Upper lobe of left lung (tissue), 4 donors: ENCODE data around the gene ZSCAN18.

Experiments used
- POLR2A ChIP-seq, 4 donors: fragments of 450-650 bp; IDR thresholded peaks; one replicate each; pipeline ENCODE4 v1.5.1; 2016 to 2017; ENCODE audit warnings: antibody characterized with exemption in 4 of 4, mild to moderate bottlenecking in 2 of 4
- POLR2AphosphoS5 ChIP-seq, 2 donors: sonication (generic); formaldehyde crosslinking; IDR thresholded peaks; one replicate each; pipeline ENCODE4 v1.5.1; 2017; ENCODE audit warnings: antibody characterized with exemption in 2 of 2
- TF ChIP-seq, protein P1 (sequence below), 6 experiments: fragments of 450-650 bp in 4 of 6; fragments of 200-600 bp in 2 of 6; sonication (generic) in 2 of 6; IDR thresholded peaks; one replicate each; pipeline ENCODE4 v1.5.1; 2016 to 2019; ENCODE audit warnings: antibody characterized with exemption in 6 of 6

DNA sequence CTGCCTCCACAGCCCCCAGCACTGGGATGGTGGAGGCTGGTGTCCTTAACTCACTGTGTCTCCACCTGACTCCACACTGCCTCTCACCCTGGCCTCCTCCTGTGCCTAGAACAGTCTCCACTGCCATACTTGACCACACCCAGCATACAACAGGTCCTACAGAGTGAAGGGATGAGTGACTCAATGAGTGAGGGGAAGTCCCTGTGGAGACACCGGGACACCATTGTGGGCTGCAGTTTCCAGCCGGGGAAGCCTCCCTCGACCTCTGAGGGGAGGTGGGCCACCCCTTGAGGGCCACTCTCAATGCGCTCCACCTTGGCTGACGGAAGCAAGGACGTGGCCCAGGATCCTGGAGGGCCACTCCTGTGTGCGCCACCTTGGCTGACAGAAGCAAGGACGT is 41.8 kb downstream of the ZSCAN18 start:
- TF ChIP-seq, protein P1, sequence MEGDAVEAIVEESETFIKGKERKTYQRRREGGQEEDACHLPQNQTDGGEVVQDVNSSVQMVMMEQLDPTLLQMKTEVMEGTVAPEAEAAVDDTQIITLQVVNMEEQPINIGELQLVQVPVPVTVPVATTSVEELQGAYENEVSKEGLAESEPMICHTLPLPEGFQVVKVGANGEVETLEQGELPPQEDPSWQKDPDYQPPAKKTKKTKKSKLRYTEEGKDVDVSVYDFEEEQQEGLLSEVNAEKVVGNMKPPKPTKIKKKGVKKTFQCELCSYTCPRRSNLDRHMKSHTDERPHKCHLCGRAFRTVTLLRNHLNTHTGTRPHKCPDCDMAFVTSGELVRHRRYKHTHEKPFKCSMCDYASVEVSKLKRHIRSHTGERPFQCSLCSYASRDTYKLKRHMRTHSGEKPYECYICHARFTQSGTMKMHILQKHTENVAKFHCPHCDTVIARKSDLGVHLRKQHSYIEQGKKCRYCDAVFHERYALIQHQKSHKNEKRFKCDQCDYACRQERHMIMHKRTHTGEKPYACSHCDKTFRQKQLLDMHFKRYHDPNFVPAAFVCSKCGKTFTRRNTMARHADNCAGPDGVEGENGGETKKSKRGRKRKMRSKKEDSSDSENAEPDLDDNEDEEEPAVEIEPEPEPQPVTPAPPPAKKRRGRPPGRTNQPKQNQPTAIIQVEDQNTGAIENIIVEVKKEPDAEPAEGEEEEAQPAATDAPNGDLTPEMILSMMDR (IDR thresholded peaks at IDR 0.05), result no peak
- TF ChIP-seq POLR2A (IDR thresholded peaks at IDR 0.05) (no peak), POLR2AphosphoS5 (IDR thresholded peaks at IDR 0.05) (no peak)
